ENCODE measurements around the gene HCFC1R1.
"Not testable (repeated sequence)": the region's sequence is repeated elsewhere in the genome, so short reads cannot be mapped to it uniquely, and the experiment has no call there.

The HCFC1R1 gene

DNA sequence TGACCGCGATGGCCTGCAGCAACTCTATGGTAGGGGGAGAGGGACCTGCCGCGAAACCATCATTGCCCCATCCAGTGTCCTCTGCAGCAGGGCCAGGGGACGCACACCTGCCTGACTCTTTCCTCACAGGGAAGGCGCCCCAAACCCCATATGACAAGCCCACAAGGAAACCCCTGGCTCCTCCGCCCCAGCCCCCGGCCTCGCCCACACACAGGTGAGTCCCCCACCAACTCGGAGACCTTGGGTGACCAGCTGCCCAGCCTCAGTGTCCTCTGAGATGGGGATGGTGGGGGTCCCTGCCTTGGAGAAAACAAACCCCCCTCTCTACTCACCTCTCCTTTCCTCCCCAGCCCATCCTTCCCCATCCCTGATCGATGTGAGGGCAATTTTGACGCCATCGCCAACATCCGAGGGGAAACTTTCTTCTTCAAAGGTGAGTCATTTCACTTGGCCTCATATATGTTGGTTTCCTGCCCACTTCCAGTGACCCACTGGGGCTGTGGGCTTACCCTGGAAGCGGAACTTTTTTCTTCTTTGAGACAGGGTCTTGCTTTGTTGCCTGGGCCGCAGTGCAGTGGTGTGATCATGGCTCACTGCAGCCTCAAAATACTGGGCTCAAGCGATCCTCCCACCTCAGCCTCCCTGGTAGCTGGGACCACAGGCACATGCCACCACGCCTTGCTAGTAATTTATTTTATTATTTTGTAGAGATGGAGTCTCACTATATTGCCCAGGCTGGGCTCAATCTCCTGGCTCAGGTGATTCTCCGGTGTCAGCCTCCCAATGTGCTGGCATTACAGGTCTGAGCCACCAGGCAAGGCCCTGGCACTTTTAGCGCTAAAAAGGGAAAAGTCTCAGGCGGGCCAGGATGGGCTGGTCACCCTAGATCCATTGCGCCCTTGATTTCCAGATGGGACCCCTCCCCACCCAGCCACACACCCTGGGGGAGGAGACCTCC, 33.7 kb upstream of the HCFC1R1 start:
- no peak for DNase-seq (ENCODE audit: low read depth in 3 of 3)

GRCh38 chr16:3056336-3057180, 32.8 kb upstream of the HCFC1R1 start:
- DNase-seq (ENCODE audit: low read depth in 3 of 3) = no peak

DNA sequence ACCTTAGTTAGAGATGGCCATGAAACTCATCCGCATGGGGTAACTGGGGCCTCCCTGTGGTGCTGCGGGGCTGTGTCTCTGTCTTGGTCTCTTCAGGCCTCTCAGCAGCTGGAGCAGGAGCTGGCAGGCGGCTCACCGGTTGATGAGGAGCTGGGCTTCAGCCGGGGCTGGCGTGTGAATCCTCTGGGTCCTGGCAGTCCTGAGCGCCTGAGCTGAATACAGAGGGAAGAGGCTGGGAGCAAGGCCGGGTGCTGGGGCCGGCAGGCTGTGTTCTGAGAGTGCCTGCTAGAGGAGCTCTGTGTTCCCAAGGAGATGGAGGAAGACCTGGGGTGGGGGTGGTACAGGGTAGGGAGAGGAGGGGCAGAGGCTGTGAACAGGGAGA, 32.0 kb upstream of the HCFC1R1 start:
- DNase-seq (ENCODE audit: low read depth in 3 of 3) = not testable (repeated sequence)

DNA sequence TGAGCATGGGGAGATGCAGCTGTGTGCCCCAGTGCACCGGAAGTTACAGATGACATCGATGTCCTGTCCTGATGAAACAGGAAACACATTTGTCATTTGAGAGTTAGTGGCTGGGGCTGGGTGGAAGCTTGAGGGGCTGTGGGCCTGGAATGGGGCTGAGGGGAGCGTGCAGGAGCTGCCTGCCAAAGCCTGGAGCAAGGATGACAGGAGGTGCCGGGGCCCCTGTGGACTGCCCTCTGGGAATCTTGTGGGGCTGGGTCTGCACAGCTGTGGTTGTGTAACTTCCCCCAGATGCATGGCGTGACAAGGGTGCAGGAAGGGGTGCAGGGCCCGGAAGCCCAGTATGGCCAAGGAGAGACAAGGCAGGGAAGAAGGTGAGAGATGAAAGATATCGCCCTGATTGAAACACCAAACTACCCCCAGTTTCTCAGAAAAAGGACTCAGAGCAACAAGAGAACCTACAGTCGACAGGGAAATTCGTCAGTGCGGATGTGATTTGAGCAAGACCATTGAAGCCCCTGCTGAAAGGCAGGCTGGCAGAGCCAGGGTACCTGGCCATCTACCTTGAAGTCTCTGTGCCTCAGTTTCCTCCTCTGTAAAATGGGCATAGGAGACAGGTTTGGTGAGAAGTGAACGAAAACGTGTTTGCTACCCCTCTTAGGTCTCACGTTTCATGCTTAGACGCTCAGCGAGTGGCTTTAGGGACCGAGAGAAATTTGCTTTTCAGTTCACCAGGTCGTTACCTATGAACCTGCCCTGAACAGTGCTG, 31.4 kb upstream of the HCFC1R1 start:
- no peak for DNase-seq (ENCODE audit: low read depth in 3 of 3)

GRCh38 chr16:3053330-3053710, 29.6 kb upstream of the HCFC1R1 start:
- DNase-seq (ENCODE audit: low read depth in 3 of 3) = not testable (repeated sequence)

DNA sequence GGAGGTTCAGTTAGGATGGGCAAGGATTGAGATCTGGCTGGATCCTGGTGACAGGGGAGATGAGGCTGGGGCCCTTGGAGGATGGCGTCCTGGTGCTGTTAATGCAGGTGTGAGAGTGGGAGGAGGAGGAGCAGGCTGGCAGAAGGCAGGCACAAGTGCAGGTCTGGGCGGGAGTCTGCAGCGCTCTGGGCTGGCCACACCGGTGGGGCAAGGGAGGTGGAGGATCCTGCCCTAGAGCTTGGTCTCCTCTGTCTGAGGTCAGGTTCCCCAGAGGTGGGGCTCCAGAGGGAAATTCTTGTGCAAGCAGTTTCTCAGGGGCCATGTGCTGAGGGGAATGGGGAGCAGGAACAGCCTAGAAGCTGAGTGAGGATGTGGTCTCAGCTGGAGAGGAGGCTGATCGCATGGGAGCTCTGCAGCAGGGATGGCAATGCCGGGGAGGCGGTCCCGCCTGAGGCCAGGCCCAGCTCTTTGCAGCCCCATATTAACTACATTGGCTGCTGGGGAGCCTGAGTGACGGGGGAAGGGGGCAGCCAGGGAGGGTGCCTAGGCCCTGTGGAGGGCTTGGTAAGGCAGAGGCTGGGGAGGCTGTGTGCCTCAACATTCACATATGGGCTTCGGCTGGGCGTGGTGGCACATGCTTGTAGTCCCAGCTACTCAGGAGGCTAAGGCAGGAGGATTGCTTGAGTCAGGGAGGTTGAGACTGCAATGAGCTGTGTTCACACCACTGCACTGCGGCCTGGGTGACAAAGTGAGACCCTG, 29.0 kb upstream of the HCFC1R1 start:
- DNase-seq (ENCODE audit: low read depth in 3 of 3) = not testable (repeated sequence)

GRCh38 chr16:3051494-3051893, 27.8 kb upstream of the HCFC1R1 start:
- no peak for DNase-seq (ENCODE audit: low read depth in 3 of 3)

DNA sequence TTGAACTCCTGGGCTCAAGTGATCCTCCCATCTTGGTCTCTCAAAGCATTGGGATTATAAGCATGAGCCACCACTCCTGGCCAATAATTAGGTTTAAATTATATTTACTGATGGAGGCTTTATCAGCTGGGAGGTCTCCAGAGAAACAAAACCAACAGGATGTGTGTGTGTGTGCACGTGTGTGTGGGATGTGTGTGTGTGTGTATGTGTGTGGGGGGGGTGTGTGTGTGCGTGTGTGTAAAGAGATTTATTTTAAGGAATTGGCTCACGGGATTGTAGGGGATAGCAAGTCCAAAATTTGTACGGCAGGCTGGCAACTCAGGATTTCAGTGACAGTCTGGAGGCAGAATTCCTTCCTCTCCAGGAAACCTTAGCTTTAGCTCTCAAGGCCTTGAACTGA, 27.3 kb upstream of the HCFC1R1 start:
- no peak for DNase-seq (ENCODE audit: low read depth in 3 of 3)

DNA sequence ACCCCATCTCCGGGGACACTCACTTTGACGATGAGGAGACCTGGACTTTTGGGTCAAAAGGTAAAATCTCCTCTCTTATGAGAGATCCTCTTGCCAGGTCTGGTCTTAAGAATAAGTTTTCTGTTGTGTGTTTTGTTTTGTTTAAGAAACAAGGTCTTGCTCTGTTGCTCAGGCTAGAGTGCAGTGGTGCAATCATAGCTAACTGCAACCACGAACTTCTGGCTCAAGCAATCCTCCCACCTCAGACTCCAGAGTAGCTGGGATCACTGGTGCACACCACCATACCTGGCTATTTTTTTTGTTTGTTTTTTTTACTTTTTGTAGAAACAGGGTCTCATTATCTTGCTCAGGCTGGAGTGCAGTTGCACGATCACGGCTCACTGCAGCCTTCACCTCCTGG, 26.7 kb upstream of the HCFC1R1 start:
- no peak for DNase-seq (ENCODE audit: low read depth in 3 of 3)

GRCh38 chr16:3049921-3050481, 26.3 kb upstream of the HCFC1R1 start:
- DNase-seq (ENCODE audit: low read depth in 3 of 3) = no peak

DNA sequence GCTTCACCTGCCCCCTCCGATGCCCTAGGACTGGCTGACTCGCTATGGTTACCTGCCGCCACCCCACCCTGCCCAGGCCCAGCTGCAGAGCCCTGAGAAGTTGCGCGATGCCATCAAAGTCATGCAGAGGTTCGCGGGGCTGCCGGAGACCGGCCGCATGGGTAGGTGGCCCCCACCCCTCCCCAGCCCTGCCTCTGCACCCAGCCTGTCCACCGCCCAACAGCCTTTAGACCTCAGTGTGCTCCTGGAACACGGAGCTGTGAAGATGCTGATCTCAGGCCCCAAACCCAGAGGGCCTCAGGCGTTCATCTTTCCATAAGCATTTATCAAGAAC, 23.6 kb upstream of the HCFC1R1 start:
- no peak for DNase-seq (ENCODE audit: low read depth in 3 of 3)

DNA sequence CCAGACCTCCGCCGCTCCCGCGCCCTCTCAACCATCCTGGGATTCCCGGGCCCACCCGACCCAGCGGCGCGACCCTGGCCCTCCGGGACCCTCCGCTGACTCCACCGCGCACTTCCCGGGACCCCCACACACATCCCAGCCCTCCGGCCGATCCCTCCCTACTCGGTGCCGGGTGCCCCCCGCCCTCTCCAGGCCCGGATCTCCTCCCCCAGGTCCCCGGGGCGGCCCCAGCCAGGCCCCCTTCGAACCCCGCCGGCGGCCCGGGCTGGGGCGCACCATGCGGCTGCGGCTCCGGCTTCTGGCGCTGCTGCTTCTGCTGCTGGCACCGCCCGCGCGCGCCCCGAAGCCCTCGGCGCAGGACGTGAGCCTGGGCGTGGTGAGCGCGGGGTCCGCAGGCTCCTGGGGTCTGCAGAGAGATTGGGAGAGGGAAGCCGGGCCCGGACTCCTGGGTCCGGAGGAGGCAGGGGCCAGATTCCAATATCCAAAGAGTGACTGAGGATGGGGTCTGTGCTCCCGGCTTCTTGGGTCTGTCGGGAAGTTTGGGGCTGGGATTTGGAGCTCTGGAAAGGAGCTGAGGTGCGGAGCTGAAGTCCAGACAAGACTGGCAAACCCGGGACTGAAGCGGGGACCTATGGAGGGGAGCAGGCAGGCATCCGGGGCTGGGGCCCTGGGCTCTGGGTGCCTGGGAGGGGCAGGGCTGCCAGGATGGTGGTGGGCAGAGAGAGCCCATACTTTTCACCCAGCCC, 23.1 kb upstream of the HCFC1R1 start:
- DNase-seq (ENCODE audit: low read depth in 3 of 3) = no peak

DNA sequence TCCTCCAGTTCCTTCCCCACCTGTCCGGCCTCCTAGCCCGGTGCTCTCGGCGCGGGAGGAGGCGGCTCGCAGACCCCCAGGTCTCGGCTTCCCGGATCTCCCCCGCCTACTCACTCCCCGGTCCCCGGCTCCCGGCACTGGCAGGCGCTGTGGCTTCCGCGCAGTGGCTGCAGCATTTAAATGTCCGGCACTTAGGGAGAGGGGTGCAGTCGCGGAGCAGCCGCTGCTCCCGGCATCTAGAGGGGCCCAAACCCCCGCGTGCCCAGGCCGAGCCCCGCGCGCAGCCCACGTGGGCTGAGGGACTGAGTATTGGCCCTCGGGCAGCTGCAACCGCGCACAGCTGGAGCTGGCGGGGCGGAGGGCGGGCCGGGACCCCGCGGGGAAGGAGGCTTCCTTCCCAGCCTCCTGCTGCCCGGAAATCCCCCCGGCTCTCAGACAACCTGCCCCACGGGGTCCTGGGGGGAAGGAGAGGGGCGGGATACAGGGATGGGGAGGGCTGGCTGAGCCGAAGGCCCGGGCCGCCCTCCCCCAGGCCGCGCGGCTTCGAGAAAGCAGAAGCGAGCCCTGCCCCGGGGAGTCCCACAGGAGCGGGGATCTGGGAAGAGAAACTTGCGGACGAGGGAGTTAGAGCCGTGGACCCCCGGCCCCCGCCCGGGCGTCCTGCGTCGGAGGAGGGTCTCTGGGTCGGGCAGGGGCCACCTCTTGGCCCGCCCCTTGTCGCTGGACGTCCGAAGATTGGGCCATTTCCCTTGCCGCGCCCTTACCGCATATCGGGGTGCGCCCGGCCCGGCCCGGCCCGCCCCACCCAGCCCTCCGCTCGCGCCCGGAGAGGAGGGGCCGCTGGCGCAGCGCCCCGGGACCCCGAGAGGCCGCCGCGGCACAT, 22.3 kb upstream of the HCFC1R1 start, which contains the start of gene MMP25:
MMP25 (plus strand) TSS at position 804 of the 883 bp plus-strand sequence. CDS start 357 bp downstream, outside the sequence.
- no peak for DNase-seq (ENCODE audit: low read depth in 3 of 3)

GRCh38 chr16:3044708-3045107, 21.0 kb upstream of the HCFC1R1 start:
- no peak for DNase-seq (ENCODE audit: low read depth in 3 of 3)

GRCh38 chr16:3042376-3042775, 18.6 kb upstream of the HCFC1R1 start:
- no peak for DNase-seq (ENCODE audit: low read depth in 3 of 3)

DNA sequence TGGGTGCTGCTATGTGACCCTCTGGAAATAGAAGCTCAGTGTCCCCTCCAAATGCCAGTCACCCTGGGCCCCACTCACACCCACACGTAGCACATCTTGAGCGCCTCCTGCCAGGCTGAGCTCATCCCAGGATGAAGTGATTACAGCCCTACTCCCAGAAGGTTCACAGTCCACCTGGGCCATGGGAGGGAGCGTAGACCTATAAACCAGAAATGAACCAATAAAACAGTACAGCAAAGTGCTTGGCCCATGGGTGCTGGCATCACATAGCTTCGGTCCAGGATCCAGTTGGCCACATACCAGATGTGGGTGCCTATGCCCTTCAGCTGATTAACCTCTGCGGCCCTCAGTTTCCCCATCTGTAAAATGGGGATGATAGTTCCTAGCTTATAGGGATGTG, 15.2 kb upstream of the HCFC1R1 start:
- no peak for DNase-seq (ENCODE audit: low read depth in 3 of 3)

GRCh38 chr16:3038256-3038655, 14.5 kb upstream of the HCFC1R1 start:
- no peak for DNase-seq (ENCODE audit: low read depth in 3 of 3)

GRCh38 chr16:3036726-3037315, 13.1 kb upstream of the HCFC1R1 start, which contains the start of gene BICDL2:
Gene BICDL2 (minus strand): TSS chr16:3036944. CDS start chr16:3035496, 1,448 bp downstream.
- DNase-seq (ENCODE audit: low read depth in 3 of 3) = no peak

Data from stimulated activated CD4-positive, alpha-beta T cell treated with anti-CD3 and anti-CD28 coated beads, TNF-alpha, amount 100 ng/mL, for 24 hours (primary cell).